WTC11 (cell line): ENCODE results near the gene SLC9A3.

Experiments
- CTCF ChIP-seq: fragments of 200-600 bp; IDR thresholded peaks from 2 replicates; pipeline ENCODE4 v1.8.0; 2022; ENCODE audit warnings: antibody characterized with exemption
- TCF7 ChIP-seq: sonication (generic); formaldehyde crosslinking; IDR thresholded peaks from 2 replicates; pipeline ENCODE4 v1.8.0; 2022; ENCODE audit warnings: mild to moderate bottlenecking, low read depth, missing genetic modification reagents, moderate library complexity
- ZNF232 ChIP-seq: sonication (generic); formaldehyde crosslinking; IDR thresholded peaks from 2 replicates; pipeline ENCODE4 v1.8.0; 2022; ENCODE audit warnings: mild to moderate bottlenecking, missing genetic modification reagents

- TF ChIP-seq CTCF (no peak), ZNF232 (CRISPR knock-in tag) (no peak), TCF7 (CRISPR knock-in tag) (no peak)
Measured at GRCh38 chr5:491856-492155, 32.4 kb downstream of the SLC9A3 start.
